ENCODE data around the gene CLDN17.

Gene CLDN17

GRCh38 chr21:30186242-30186641 is 19.6 kb upstream of the CLDN17 start:
- TF ChIP-seq ZNF384 (IDR thresholded peaks at IDR 0.05) = no peak
- TF ChIP-seq FOXK2 (IDR thresholded peaks at IDR 0.05) = no peak
- TF ChIP-seq FOXA1 (IDR thresholded peaks at IDR 0.05) = no peak
- no peak for TF ChIP-seq HDGF (IDR thresholded peaks at IDR 0.05; ENCODE audit: borderline replicate concordance)
- TF ChIP-seq LEF1 (IDR thresholded peaks at IDR 0.05; ENCODE audit: borderline replicate concordance) = no peak
- no peak for TF ChIP-seq BHLHE40 (IDR thresholded peaks at IDR 0.05; ENCODE audit: borderline replicate concordance)
- no peak for TF ChIP-seq TARDBP (IDR thresholded peaks at IDR 0.05)
- ChIA-PET POLR2A (no interaction called here), CTCF (no interaction called here)
- no peak for DNase-seq (ENCODE audit: extremely low spot score)

GRCh38 chr21:30168086-30168485 is 1.5 kb upstream of the CLDN17 start:
- DNase-seq (ENCODE audit: extremely low spot score) = no peak
- ChIA-PET CTCF (no interaction called here), POLR2A (no interaction called here)

GRCh38 chr21:30166171-30166570 is 434 bp downstream of the CLDN17 start:
- TF ChIP-seq ELF4 (IDR thresholded peaks at IDR 0.05) (no peak), PKNOX1 (IDR thresholded peaks at IDR 0.05) (no peak), CTBP1 (IDR thresholded peaks at IDR 0.05; ENCODE audit: borderline replicate concordance) (no peak), FOXM1 (IDR thresholded peaks at IDR 0.05; ENCODE audit: borderline replicate concordance) (no peak), SUZ12 (IDR thresholded peaks at IDR 0.05) (no peak), HDGF (IDR thresholded peaks at IDR 0.05; ENCODE audit: borderline replicate concordance) (no peak), ZNF384 (IDR thresholded peaks at IDR 0.05) (no peak), TARDBP (IDR thresholded peaks at IDR 0.05) (no peak), BHLHE40 (IDR thresholded peaks at IDR 0.05; ENCODE audit: borderline replicate concordance) (no peak), SP1 (IDR thresholded peaks at IDR 0.05) (no peak), FOXK2 (IDR thresholded peaks at IDR 0.05) (no peak)
- POLR2A ChIA-PET = no interaction called here
- no peak for DNase-seq (ENCODE audit: extremely low spot score)
- CTCF ChIA-PET = no interaction called here

More at GRCh38 chr21:30168086-30168485, 1.5 kb upstream of the CLDN17 start:
- no peak for TF ChIP-seq ARNT (IDR thresholded peaks at IDR 0.05)
- no peak for TF ChIP-seq HDGF (IDR thresholded peaks at IDR 0.05; ENCODE audit: borderline replicate concordance)

GRCh38 chr21:30164796-30165195 is 1.8 kb downstream of the CLDN17 start:
- no peak for DNase-seq (ENCODE audit: extremely low spot score)
- ChIA-PET POLR2A (no interaction called here), CTCF (no interaction called here)
- no peak for TF ChIP-seq FOXK2 (IDR thresholded peaks at IDR 0.05)
- TF ChIP-seq BHLHE40 (IDR thresholded peaks at IDR 0.05; ENCODE audit: borderline replicate concordance) = no peak

- DNase-seq (ENCODE audit: extremely low spot score) = no peak
- TF ChIP-seq BHLHE40 (IDR thresholded peaks at IDR 0.05; ENCODE audit: borderline replicate concordance) (no peak), PKNOX1 (IDR thresholded peaks at IDR 0.05) (no peak), ARNT (IDR thresholded peaks at IDR 0.05) (no peak), TARDBP (IDR thresholded peaks at IDR 0.05) (no peak), FOXA1 (IDR thresholded peaks at IDR 0.05) (no peak), FOXM1 (IDR thresholded peaks at IDR 0.05; ENCODE audit: borderline replicate concordance) (no peak), SP1 (IDR thresholded peaks at IDR 0.05) (no peak), L3MBTL2 (conservative IDR thresholded peaks at IDR 0.05) (no peak), ZNF384 (IDR thresholded peaks at IDR 0.05) (no peak), FOXK2 (IDR thresholded peaks at IDR 0.05) (no peak), ELF4 (IDR thresholded peaks at IDR 0.05) (no peak), NFRKB (IDR thresholded peaks at IDR 0.05) (no peak), CTBP1 (IDR thresholded peaks at IDR 0.05; ENCODE audit: borderline replicate concordance) (no peak), LEF1 (IDR thresholded peaks at IDR 0.05; ENCODE audit: borderline replicate concordance) (no peak), SUZ12 (IDR thresholded peaks at IDR 0.05) (no peak), HDGF (IDR thresholded peaks at IDR 0.05; ENCODE audit: borderline replicate concordance) (no peak)
- CTCF ChIA-PET = no interaction called here
- POLR2A ChIA-PET = no interaction called here
Measured at GRCh38 chr21:30153697-30154340, 12.8 kb downstream of the CLDN17 start.

- no peak for DNase-seq (ENCODE audit: extremely low spot score)
- POLR2A ChIA-PET = no interaction called here
- no peak for TF ChIP-seq FOXM1 (IDR thresholded peaks at IDR 0.05; ENCODE audit: borderline replicate concordance)
- TF ChIP-seq SUZ12 (IDR thresholded peaks at IDR 0.05) = no peak
- CTCF ChIA-PET = no interaction called here
Measured at GRCh38 chr21:30152792-30153191, 13.8 kb downstream of the CLDN17 start.

GRCh38 chr21:30148906-30149305 is 17.7 kb downstream of the CLDN17 start:
- CTCF ChIA-PET = no interaction called here
- TF ChIP-seq ARNT (IDR thresholded peaks at IDR 0.05) (no peak), FOXM1 (IDR thresholded peaks at IDR 0.05; ENCODE audit: borderline replicate concordance) (no peak), FOXK2 (IDR thresholded peaks at IDR 0.05) (no peak), BHLHE40 (IDR thresholded peaks at IDR 0.05; ENCODE audit: borderline replicate concordance) (no peak)
- POLR2A ChIA-PET = no interaction called here
- DNase-seq (ENCODE audit: extremely low spot score) = no peak

GRCh38 chr21:30146558-30147282 is 19.9 kb downstream of the CLDN17 start:
- no peak for TF ChIP-seq TARDBP (IDR thresholded peaks at IDR 0.05)
- no peak for TF ChIP-seq CTBP1 (IDR thresholded peaks at IDR 0.05; ENCODE audit: borderline replicate concordance)
- TF ChIP-seq ARNT (IDR thresholded peaks at IDR 0.05) = no peak
- TF ChIP-seq NFRKB (IDR thresholded peaks at IDR 0.05) = no peak
- TF ChIP-seq ZNF384 (IDR thresholded peaks at IDR 0.05) = no peak
- DNase-seq (ENCODE audit: extremely low spot score) = no peak
- CTCF ChIA-PET = no interaction called here
- POLR2A ChIA-PET = no interaction called here

All from HEK293T (cell line).